ENCODE measurements around the gene CFAP90.

- TF ChIP-seq POLR2AphosphoS5 (IDR thresholded peaks at IDR 0.05) (no peak), CTCF (IDR thresholded peaks at IDR 0.05) (no peak), POLR2A (IDR thresholded peaks at IDR 0.05) (no peak)
These were observed 69.0 kb downstream of the CFAP90 start for GRCh38 chr5:7781899-7782298.

Data from stomach (tissue), 4 donors.